Measurements from ENCODE around the gene KIAA0586. TPM values are rescaled to one million over a fixed set of nuclear protein-coding genes. Genes with fewer than 3 reads are reported as not detected.
"Not testable (repeated sequence)": the region's sequence is repeated elsewhere in the genome, so short reads cannot be mapped to it uniquely, and the experiment has no call there.

Gene KIAA0586
- total RNA-seq, 4 donors from 2014 or later, result 10.0 to 13.9 (median 11.9) TPM

- Histone ChIP-seq H3K27me3 (no peaks in the 10 kb centered on the region), H3K27ac (no peak overlapping the region), H3K9me3 (no peaks in the 10 kb centered on the region), H3K4me1 (no peaks in the 10 kb centered on the region), H3K4me3 (no peak overlapping the region), H3K36me3 (peaks cover 0 to 70% of the 10 kb centered on the region in 2 donors)
- DNase-seq (no peak), ATAC-seq (no peak)
- TF ChIP-seq POLR2A (IDR thresholded peaks at IDR 0.05) (no peak), CTCF (IDR thresholded peaks at IDR 0.05 in 4 of 5, conservative IDR thresholded peaks at IDR 0.05 in 1 of 5) (no peak)
- intact Hi-C loops (cut with DNase I; ENCODE audit: low total_unique reads) (no loop called here), in situ Hi-C loops (cut with MboI; ENCODE audit: low sequenced_read_pairs in 4 of 4) (no loop called here)
Measured at GRCh38 chr14:58408681-58409215, 18.8 kb upstream of the KIAA0586 start.

GRCh38 chr14:58414845-58415244, 12.7 kb upstream of the KIAA0586 start:
- Histone ChIP-seq H3K27ac (no peak overlapping the region), H3K4me3 (no peak overlapping the region), H3K9me3 (no peaks in the 10 kb centered on the region), H3K4me1 (peaks cover 0 to 4% of the 10 kb centered on the region in 2 donors), H3K27me3 (no peaks in the 10 kb centered on the region), H3K36me3 (peaks cover 0 to 59% of the 10 kb centered on the region in 2 donors)
- TF ChIP-seq POLR2A (IDR thresholded peaks at IDR 0.05) (no peak), CTCF (IDR thresholded peaks at IDR 0.05 in 4 of 5, conservative IDR thresholded peaks at IDR 0.05 in 1 of 5) (no peak)
- ATAC-seq, result no peak
- no peak for DNase-seq
- intact Hi-C loops (cut with DNase I; ENCODE audit: low total_unique reads), result no loop called here
- in situ Hi-C loops (cut with MboI; ENCODE audit: low sequenced_read_pairs in 4 of 4), result no loop called here

GRCh38 chr14:58415636-58416547, 11.6 kb upstream of the KIAA0586 start:
- intact Hi-C loops (cut with DNase I; ENCODE audit: low total_unique reads), result no loop called here
- DNase-seq (no peak), ATAC-seq (no peak)
- no peaks in the 10 kb centered on the region for H3K27me3 ChIP-seq
- peaks cover 0 to 4% of the 10 kb centered on the region in 2 donors for H3K4me1 ChIP-seq
- TF ChIP-seq POLR2A (IDR thresholded peaks at IDR 0.05), result no peak
- TF ChIP-seq CTCF (IDR thresholded peaks at IDR 0.05 in 4 of 5, conservative IDR thresholded peaks at IDR 0.05 in 1 of 5), result no peak
- peaks cover 0 to 49% of the 10 kb centered on the region in 2 donors for H3K36me3 ChIP-seq
- in situ Hi-C loops (cut with MboI; ENCODE audit: low sequenced_read_pairs in 4 of 4), result no loop called here
- H3K9me3 ChIP-seq, result no peaks in the 10 kb centered on the region
- H3K27ac ChIP-seq, result no peak overlapping the region
- H3K4me3 ChIP-seq, result no peak overlapping the region

GRCh38 chr14:58416934-58417333, 10.6 kb upstream of the KIAA0586 start:
- H3K27me3 ChIP-seq; DNase-seq; H3K4me3 ChIP-seq; H3K4me1 ChIP-seq; intact Hi-C loops (cut with DNase I; ENCODE audit: low total_unique reads); H3K9me3 ChIP-seq; in situ Hi-C loops (cut with MboI; ENCODE audit: low sequenced_read_pairs in 4 of 4); ATAC-seq; H3K27ac ChIP-seq: not testable (repeated sequence)
- peaks cover 0 to 50% of the 10 kb centered on the region in 2 donors for H3K36me3 ChIP-seq

- Histone ChIP-seq H3K27ac (peak overlapping the region; percentile 87 to 97 (median 91)), H3K36me3 (peaks cover 0 to 32% of the 10 kb centered on the region in 2 donors), H3K4me1 (peaks cover 27 to 34% of the 10 kb centered on the region in 2 donors), H3K9me3 (no peaks in the 10 kb centered on the region), H3K27me3 (no peaks in the 10 kb centered on the region), H3K4me3 (peak overlapping the region; percentile 62 to 98 (median 84))
- in situ Hi-C loops (cut with MboI; ENCODE audit: low sequenced_read_pairs in 4 of 4) (no loop called here), intact Hi-C loops (cut with DNase I; ENCODE audit: low total_unique reads) (loop anchor here (2.0 to 10.0 kb wide), 3 partner anchors 128 to 222 kb away; partner anchors contain the start of genes ACTR10, ARID4A and PSMA3)
- TF ChIP-seq POLR2A (IDR thresholded peaks at IDR 0.05) (no peak), CTCF (IDR thresholded peaks at IDR 0.05 in 4 of 5, conservative IDR thresholded peaks at IDR 0.05 in 1 of 5) (no peak)
- DNase-seq (peak; percentile 30 to 45), ATAC-seq (peak; percentile 72 to 73)
Measured at GRCh38 chr14:58426670-58427280, 744 bp upstream of the KIAA0586 start.
